K562 (cell line): ENCODE data around the gene ATP5MC3. TPM values are rescaled to one million over a fixed set of nuclear protein-coding genes. Genes with fewer than 3 reads are reported as not detected.
A peak's percentile ranks its signal among the peaks of the same experiment; 100 is the strongest.

Experiments
- ATAC-seq: fragments of 200-7000 bp; cut with Tn5 transposase; 3 replicates; pipeline ENCODE4 v1.9.1; 2020; ENCODE audit warnings: moderate library complexity
- BruUV-seq: library from RNA; stranded (reverse); fragments of 400-500 nt; replicated peaks from 2 replicates; lab custom pipeline; 2021; lab: Mats Ljungman, UMichigan
- CTCF ChIA-PET: fragments of 300-600 bp; formaldehyde crosslinking; extraction: SDS; loops from one replicate; lab custom pipeline; 2021; ENCODE audit warnings: low intra/inter-chr PET ratio; lab: Yijun Ruan, JAX
- POLR2A ChIA-PET: fragments of 300-600, 350-650 bp; sonication (Branson Sonifier 250); formaldehyde crosslinking; extraction: SDS; loops from one replicate; lab custom pipeline; 2021; ENCODE audit warnings: antibody characterized with exemption, inconsistent platforms; lab: Yijun Ruan, JAX
- DNase-seq, 4 experiments: peaks; one replicate each; pipeline versions ENCODE4 v3.0.0 to v3.0.0-alpha.2; 2011 to 2018; ENCODE audit warnings: low spot score in 3 of 4, mixed read lengths in 3 of 4; ENCODE audit errors: extremely low read depth in 1 of 4
- FAIRE-seq: peaks from 2 replicates; lab custom pipeline; 2011; peaks lifted over from hg19 to GRCh38; lab: Jason Lieb, UNC
- H2AFZ ChIP-seq: 2 replicates; pipeline ENCODE4 v1.6.0; 2011; ENCODE audit warnings: low read depth, low read length, control low read depth, inconsistent platforms
- H3K27ac ChIP-seq: fragments of 200-600 bp; 3 replicates; pipeline ENCODE4 v1.8.0; 2011; ENCODE audit warnings: low read depth, mild to moderate bottlenecking, control low read depth, inconsistent platforms, low read length, moderate library complexity, mixed read lengths; ENCODE audit errors: extremely low read depth
- H3K27me3 ChIP-seq, 2 experiments: fragments of 300-600 bp in 1 of 2; 2 replicates in 1 of 2; 3 replicates in 1 of 2; pipeline versions ENCODE4 v1.6.0 to v1.8.0; 2011; ENCODE audit warnings: inconsistent platforms in 2 of 2, low read length in 2 of 2, mild to moderate bottlenecking in 1 of 2, mixed read lengths in 1 of 2, moderate library complexity in 1 of 2; ENCODE audit not compliant: control insufficient read depth in 2 of 2, insufficient read depth in 2 of 2
- H3K36me3 ChIP-seq: fragments of 300-600 bp; 3 replicates; pipeline ENCODE4 v1.8.0; 2011; ENCODE audit warnings: mild to moderate bottlenecking, low read length, inconsistent platforms; ENCODE audit not compliant: control insufficient read depth, insufficient read depth
- H3K4me1 ChIP-seq, 2 experiments: fragments of 200-600 bp in 1 of 2; replicated peaks in 1 of 2; 2 replicates in 1 of 2; 3 replicates in 1 of 2; pipeline versions ENCODE4 v1.5.1 to v1.8.0; 2011; ENCODE audit warnings: inconsistent platforms in 2 of 2, low read length in 2 of 2, mild to moderate bottlenecking in 1 of 2, mixed read lengths in 1 of 2, moderate library complexity in 1 of 2; ENCODE audit not compliant: control insufficient read depth in 2 of 2, insufficient read depth in 2 of 2
- H3K4me2 ChIP-seq: 2 replicates; pipeline ENCODE4 v1.6.1; 2011; ENCODE audit warnings: low read length, control low read depth, inconsistent platforms, mixed read lengths; ENCODE audit not compliant: insufficient read depth
- H3K4me3 ChIP-seq: fragments of 200-600 bp; sonication (generic), shearing (Covaris generic); 2 replicates; pipeline ENCODE4 v1.5.1; 2016; ENCODE audit warnings: control low read depth, inconsistent platforms
- H3K79me2 ChIP-seq: fragments of 200-600 bp; 3 replicates; pipeline ENCODE4 v1.8.0; 2011; ENCODE audit warnings: low read length, inconsistent platforms; ENCODE audit not compliant: control insufficient read depth, insufficient read depth
- H3K9ac ChIP-seq, 2 experiments: 2 replicates each; pipeline versions ENCODE4 v1.6.0 to v1.6.1; 2011; ENCODE audit warnings: low read depth in 2 of 2, low read length in 2 of 2, control low read depth in 1 of 2, inconsistent platforms in 1 of 2, mild to moderate bottlenecking in 1 of 2, mixed read lengths in 1 of 2; ENCODE audit not compliant: insufficient read depth in 1 of 2
- H3K9me1 ChIP-seq: one replicate; pipeline ENCODE4 v1.6.0; 2011; ENCODE audit warnings: inconsistent platforms, mild to moderate bottlenecking, low read length, moderate library complexity; ENCODE audit not compliant: control insufficient read depth, insufficient read depth
- H3K9me3 ChIP-seq: replicated peaks from 2 replicates; pipeline ENCODE4 v1.5.1; 2011; ENCODE audit warnings: low read depth, low read length, inconsistent platforms; ENCODE audit not compliant: control insufficient read depth, insufficient read depth
- H4K20me1 ChIP-seq: replicated peaks from 2 replicates; pipeline ENCODE4 v1.6.1; 2011; ENCODE audit warnings: low read length, inconsistent platforms, mixed read lengths; ENCODE audit not compliant: control insufficient read depth, insufficient read depth
- C11orf30 ChIP-seq: fragments of 450-650 bp; IDR thresholded peaks from 2 replicates; pipeline ENCODE4 v1.6.1; 2016; ENCODE audit warnings: low read depth, mild to moderate bottlenecking
- FIP1L1 ChIP-seq: fragments of 200-400 bp; formaldehyde crosslinking; IDR thresholded peaks from 2 replicates; pipeline ENCODE4 v1.6.1; 2018; ENCODE audit warnings: mild to moderate bottlenecking, low read depth, low read length; ENCODE audit not compliant: poor library complexity, severe bottlenecking
- GABPB1 ChIP-seq: sonication (generic); formaldehyde crosslinking; IDR thresholded peaks from 2 replicates; pipeline ENCODE4 v1.8.0; 2022; ENCODE audit warnings: mild to moderate bottlenecking, missing genetic modification reagents
- MAFF ChIP-seq: IDR thresholded peaks from 2 replicates; pipeline ENCODE4 v1.6.1; 2012; ENCODE audit warnings: low read length, improper control_type of control experiment
- MAFG ChIP-seq: fragments of 450-650 bp; conservative IDR thresholded peaks from 2 replicates; pipeline ENCODE4 v1.6.1; 2016; ENCODE audit warnings: missing genetic modification characterization, missing compliant biosample characterization
- MAFK ChIP-seq: IDR thresholded peaks from 2 replicates; pipeline ENCODE4 v1.6.1; 2011; ENCODE audit warnings: low read length, improper control_type of control experiment
- ZNF316 ChIP-seq: fragments of 450-650 bp; IDR thresholded peaks from 2 replicates; pipeline ENCODE4 v1.6.1; 2016
- whole genome bisulfite sequencing: fragments of 100-300 bp; shearing (Covaris generic); methylation state at CpG from one replicate; pipeline ENCODE4 v1.1.6; 2016; ENCODE audit warnings: low coverage, mixed read lengths; ENCODE audit not compliant: insufficient coverage; ENCODE audit errors: missing lambda C conversion rate; 5-methylcytosine and 5-hydroxymethylcytosine counted together
- in situ Hi-C: fragments of 300-500 bp; cut with MboI; formaldehyde crosslinking; loops from 4 replicates; pipeline ENCODE4 v1.15.0; 2018; ENCODE audit warnings: inconsistent platforms, mixed read lengths
- intact Hi-C: fragments of 100-400 bp; cut with micrococcal nuclease; formaldehyde crosslinking; loops from 2 replicates; pipeline ENCODE4 v1.14.2; 2022
- polyA plus RNA-seq, 8 experiments: library from polyadenylated mRNA; depleted of rRNA in 4 of 8; stranded (reverse) in 5 of 8; unstranded in 3 of 8; fragments of >200 nt; fragmentation: Nextera tagmentation in 2 of 8; fragmentation: Illumina TruSeq in 1 of 8; extraction: Ambion mirVana in 2 of 8; extraction: Trizol in 1 of 8; gene quantifications; 2 replicates each; pipeline versions ENCODE4 v1.2.1 to v1.2.3, GENCODE V29; 2011 to 2014; ENCODE audit warnings: inconsistent platforms in 1 of 8, missing spikeins in 1 of 8
- total RNA-seq, 7 experiments: library from RNA; depleted of rRNA in 6 of 7; stranded (reverse); fragments of >200 nt in 6 of 7; fragmentation: Illumina TruSeq in 2 of 7; extraction: Trizol in 2 of 7; gene quantifications; 2 replicates each; pipeline versions ENCODE4 v1.2.1 to v1.2.3, GENCODE V29; 2011 to 2021; ENCODE audit warnings: low replicate concordance in 1 of 7
- TF ChIP-seq, protein P1 (sequence below), 2 experiments: fragments of 450-650 bp; IDR thresholded peaks; 2 replicates each; pipeline ENCODE4 v1.6.1; 2016; ENCODE audit warnings: mild to moderate bottlenecking in 2 of 2, borderline replicate concordance in 1 of 2, low read depth in 1 of 2, moderate library complexity in 1 of 2

The ATP5MC3 gene
- total and polyA plus RNA-seq, 9 of the 15 experiments (the other 6 are each of a cell fraction or from before 2014, with no cell fraction given): 423 to 2,565 (median 1,012) TPM

DNA sequence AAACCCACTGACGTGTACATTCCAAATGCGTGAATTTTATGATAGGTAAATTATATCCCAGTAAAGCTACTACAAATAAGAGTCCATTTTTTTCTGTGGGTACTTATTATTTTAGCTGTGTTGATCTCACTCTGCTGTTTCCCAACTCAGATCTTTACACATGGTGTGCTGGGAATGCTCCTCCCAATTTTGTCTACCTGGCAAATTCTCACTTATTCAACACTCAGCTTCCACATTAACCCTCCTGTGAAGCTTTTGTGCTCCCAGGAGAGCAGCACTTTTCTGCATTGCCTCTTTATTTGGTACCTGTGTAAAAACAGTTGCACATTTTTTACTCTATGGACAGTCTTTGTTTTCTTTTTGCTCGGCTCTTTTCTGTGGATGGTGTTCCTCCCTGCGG lies 38.6 kb upstream of the ATP5MC3 start:
- H3K79me2 ChIP-seq: no peaks in the 10 kb centered on the region
- peak; percentile 17; the same call in 1 of the 2 replicates for TF ChIP-seq MAFK
- TF ChIP-seq FIP1L1: no peak
- TF ChIP-seq MAFF: peak; percentile 38; the same call in 1 of the 2 replicates
- TF ChIP-seq, protein P1, sequence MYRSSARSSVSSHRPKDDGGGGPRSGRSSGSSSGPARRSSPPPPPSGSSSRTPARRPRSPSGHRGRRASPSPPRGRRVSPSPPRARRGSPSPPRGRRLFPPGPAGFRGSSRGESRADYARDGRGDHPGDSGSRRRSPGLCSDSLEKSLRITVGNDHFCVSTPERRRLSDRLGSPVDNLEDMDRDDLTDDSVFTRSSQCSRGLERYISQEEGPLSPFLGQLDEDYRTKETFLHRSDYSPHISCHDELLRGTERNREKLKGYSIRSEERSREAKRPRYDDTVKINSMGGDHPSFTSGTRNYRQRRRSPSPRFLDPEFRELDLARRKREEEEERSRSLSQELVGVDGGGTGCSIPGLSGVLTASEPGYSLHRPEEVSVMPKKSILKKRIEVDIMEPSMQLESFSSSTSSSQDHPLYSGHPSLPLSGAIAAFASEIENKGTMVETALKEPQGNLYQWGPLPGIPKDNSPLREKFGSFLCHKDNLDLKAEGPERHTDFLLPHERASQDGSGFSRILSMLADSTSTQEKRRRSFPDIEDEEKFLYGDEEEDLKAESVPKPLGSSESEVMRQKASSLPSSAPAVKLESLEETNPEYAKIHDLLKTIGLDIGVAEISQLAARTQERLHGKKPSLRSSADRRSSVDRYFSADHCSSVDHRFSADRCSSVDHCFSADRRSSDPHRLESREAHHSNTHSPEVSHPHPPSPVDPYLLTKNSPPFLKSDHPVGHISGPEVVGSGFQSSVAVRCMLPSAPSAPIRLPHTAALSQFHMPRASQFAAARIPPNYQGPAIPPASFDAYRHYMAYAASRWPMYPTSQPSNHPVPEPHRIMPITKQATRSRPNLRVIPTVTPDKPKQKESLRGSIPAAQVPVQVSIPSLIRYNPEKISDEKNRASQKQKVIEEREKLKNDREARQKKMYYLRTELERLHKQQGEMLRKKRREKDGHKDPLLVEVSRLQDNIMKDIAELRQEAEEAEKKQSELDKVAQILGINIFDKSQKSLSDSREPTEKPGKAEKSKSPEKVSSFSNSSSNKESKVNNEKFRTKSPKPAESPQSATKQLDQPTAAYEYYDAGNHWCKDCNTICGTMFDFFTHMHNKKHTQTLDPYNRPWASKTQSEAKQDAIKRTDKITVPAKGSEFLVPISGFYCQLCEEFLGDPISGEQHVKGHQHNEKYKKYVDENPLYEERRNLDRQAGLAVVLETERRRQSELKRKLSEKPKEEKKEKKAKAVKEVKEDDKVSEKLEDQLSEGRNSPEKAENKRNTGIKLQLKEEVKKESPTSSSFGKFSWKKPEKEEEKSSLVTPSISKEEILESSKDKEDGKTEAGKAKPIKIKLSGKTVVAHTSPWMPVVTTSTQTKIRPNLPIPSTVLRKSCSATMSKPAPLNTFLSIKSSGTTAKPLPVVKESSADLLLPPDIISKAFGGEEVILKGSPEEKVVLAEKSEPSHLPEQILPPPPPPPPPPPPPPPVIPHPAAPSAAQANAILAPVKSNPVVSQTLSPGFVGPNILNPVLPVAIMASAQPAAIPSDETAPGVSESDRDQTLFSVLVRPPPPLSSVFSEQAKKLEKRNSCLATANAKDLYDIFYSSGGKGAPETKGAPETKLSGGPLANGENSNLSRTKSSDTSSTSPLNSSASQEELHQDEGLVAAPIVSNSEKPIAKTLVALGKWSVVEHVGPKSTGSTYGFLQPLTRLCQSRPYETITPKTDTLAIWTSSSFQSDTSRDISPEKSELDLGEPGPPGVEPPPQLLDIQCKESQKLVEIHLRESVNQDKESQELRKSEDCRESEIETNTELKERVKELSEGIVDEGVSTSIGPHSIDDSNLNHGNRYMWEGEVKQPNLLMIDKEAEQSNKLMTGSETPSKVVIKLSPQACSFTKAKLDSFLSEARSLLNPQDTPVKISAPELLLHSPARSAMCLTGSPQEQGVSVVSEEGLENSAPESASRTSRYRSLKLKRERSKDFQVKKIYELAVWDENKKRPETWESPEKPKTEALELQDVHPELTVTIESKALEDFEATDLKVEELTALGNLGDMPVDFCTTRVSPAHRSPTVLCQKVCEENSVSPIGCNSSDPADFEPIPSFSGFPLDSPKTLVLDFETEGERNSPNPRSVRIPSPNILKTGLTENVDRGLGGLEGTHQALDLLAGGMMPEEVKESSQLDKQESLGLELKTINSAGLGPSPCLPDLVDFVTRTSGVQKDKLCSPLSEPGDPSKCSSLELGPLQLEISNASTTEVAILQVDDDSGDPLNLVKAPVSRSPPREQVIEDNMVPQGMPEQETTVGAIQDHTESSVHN (IDR thresholded peaks at IDR 0.05; ENCODE audit: borderline replicate concordance in 1 of 2, low read depth in 1 of 2): no peak
- no peak for TF ChIP-seq GABPB1 (CRISPR knock-in tag)
- TF ChIP-seq ZNF316: peak; percentile 45; the same call in 1 of the 2 replicates
- 0 out of 2 replicates have a peak, but pooled peaks have one; percentile 9 for TF ChIP-seq MAFG (tag)
- TF ChIP-seq C11orf30: peak; percentile 40; the same call in 1 of the 2 replicates
- WGBS: 0% methylated on average over 4 of the region's 4 CpGs
- no peak overlapping the region for H3K9ac ChIP-seq
- POLR2A ChIA-PET: interaction anchor here (0.6 to 1.5 kb wide), 3 partner anchors 13 to 27 kb away, joined by 3 to 4 read pairs (median 3); no protein-coding TSS in a partner anchor
- H3K27me3 ChIP-seq: no peaks in the 10 kb centered on the region
- H3K36me3 ChIP-seq: no peaks in the 10 kb centered on the region
- CTCF ChIA-PET: no interaction called here
- no peaks in the 10 kb centered on the region for H3K9me1 ChIP-seq
- BruUV-seq: no TSS peak
- DNase-seq (no peak), FAIRE-seq (no peak), ATAC-seq (no peak)
- no peak overlapping the region for H3K4me2 ChIP-seq
- no peaks in the 10 kb centered on the region for H3K4me1 ChIP-seq
- H4K20me1 ChIP-seq: no peaks in the 10 kb centered on the region
- H3K27ac ChIP-seq: no peak overlapping the region
- in situ Hi-C loops (no loop called here), intact Hi-C loops (no loop called here)
- H3K4me3 ChIP-seq: no peak overlapping the region
- no peaks in the 10 kb centered on the region for H3K9me3 ChIP-seq
- no peak overlapping the region for H2AFZ ChIP-seq
